Stomach smooth muscle (tissue), 2 donors: ENCODE measurements around the gene RGS12.

Experiments used
- H3K27ac ChIP-seq: one replicate; pipeline ENCODE4 v1.7.0; 2013; ENCODE audit warnings: mild to moderate bottlenecking, low read length, inconsistent platforms
- H3K27me3 ChIP-seq, 2 donors: one replicate each; pipeline ENCODE4 v1.7.0; 2013; ENCODE audit warnings: low read length in 2 of 2; ENCODE audit not compliant: insufficient read depth in 2 of 2, control insufficient read depth in 1 of 2
- H3K36me3 ChIP-seq, 2 donors: one replicate each; pipeline ENCODE4 v1.7.0; 2013; ENCODE audit warnings: low read length in 2 of 2; ENCODE audit not compliant: control insufficient read depth in 2 of 2, insufficient read depth in 2 of 2
- H3K4me1 ChIP-seq: one replicate; pipeline ENCODE4 v1.7.0; 2013; ENCODE audit warnings: low read length; ENCODE audit not compliant: control insufficient read depth, insufficient read depth
- H3K4me3 ChIP-seq, 2 donors: one replicate each; pipeline ENCODE4 v1.7.0; 2013; ENCODE audit warnings: low read length in 2 of 2
- H3K9ac ChIP-seq, 2 donors: one replicate each; pipeline ENCODE4 v1.7.0; 2013; ENCODE audit warnings: low read length in 2 of 2, mild to moderate bottlenecking in 1 of 2
- H3K9me3 ChIP-seq, 2 donors: one replicate each; pipeline ENCODE4 v1.7.0; 2013; ENCODE audit warnings: low read length in 2 of 2; ENCODE audit not compliant: control insufficient read depth in 2 of 2
- donor health status: healthy.
- donor health status: Pancreatic carcinoma.

The RGS12 gene

GRCh38 chr4:3317656-3318211 lies 24.9 kb downstream of the RGS12 start:
- Histone ChIP-seq H3K27me3 (no peaks in the 10 kb centered on the region), H3K4me3 (no peak overlapping the region), H3K36me3 (peaks cover 3 to 19% of the 10 kb centered on the region in 2 donors), H3K4me1 (peaks cover 14% of the 10 kb centered on the region), H3K27ac (no peak overlapping the region), H3K9ac (no peak overlapping the region), H3K9me3 (no peaks in the 10 kb centered on the region)

GRCh38 chr4:3318561-3319021 lies 25.8 kb downstream of the RGS12 start:
- H3K4me1 ChIP-seq = peaks cover 14% of the 10 kb centered on the region
- H3K27ac ChIP-seq = no peak overlapping the region
- H3K36me3 ChIP-seq = peaks cover 3 to 19% of the 10 kb centered on the region in 2 donors
- no peaks in the 10 kb centered on the region for H3K9me3 ChIP-seq
- H3K27me3 ChIP-seq = no peaks in the 10 kb centered on the region
- H3K4me3 ChIP-seq = no peak overlapping the region
- no peak overlapping the region for H3K9ac ChIP-seq

GRCh38 chr4:3320361-3321023 lies 27.7 kb downstream of the RGS12 start:
- no peak overlapping the region for H3K9ac ChIP-seq
- H3K4me3 ChIP-seq = no peak overlapping the region
- no peaks in the 10 kb centered on the region for H3K9me3 ChIP-seq
- H3K27ac ChIP-seq = no peak overlapping the region
- H3K27me3 ChIP-seq = no peaks in the 10 kb centered on the region
- peaks cover 3 to 20% of the 10 kb centered on the region in 2 donors for H3K36me3 ChIP-seq
- H3K4me1 ChIP-seq = peaks cover 14% of the 10 kb centered on the region

GRCh38 chr4:3321295-3321889 lies 28.6 kb downstream of the RGS12 start:
- no peaks in the 10 kb centered on the region for H3K9me3 ChIP-seq
- H3K27me3 ChIP-seq = no peaks in the 10 kb centered on the region
- H3K4me3 ChIP-seq = no peak overlapping the region
- peaks cover 3 to 17% of the 10 kb centered on the region in 2 donors for H3K36me3 ChIP-seq
- peaks cover 14% of the 10 kb centered on the region for H3K4me1 ChIP-seq
- H3K27ac ChIP-seq = no peak overlapping the region
- H3K9ac ChIP-seq = no peak overlapping the region

GRCh38 chr4:3322059-3322550 lies 29.3 kb downstream of the RGS12 start:
- H3K9ac ChIP-seq = no peak overlapping the region
- no peaks in the 10 kb centered on the region for H3K27me3 ChIP-seq
- no peak overlapping the region for H3K4me3 ChIP-seq
- no peak overlapping the region for H3K27ac ChIP-seq
- no peaks in the 10 kb centered on the region for H3K9me3 ChIP-seq
- peaks cover 14% of the 10 kb centered on the region for H3K4me1 ChIP-seq
- peaks cover 2 to 13% of the 10 kb centered on the region in 2 donors for H3K36me3 ChIP-seq

GRCh38 chr4:3323071-3323481 lies 30.3 kb downstream of the RGS12 start:
- Histone ChIP-seq H3K27me3 (no peaks in the 10 kb centered on the region), H3K4me1 (peaks cover 14% of the 10 kb centered on the region), H3K9ac (no peak overlapping the region), H3K36me3 (peaks cover 0 to 8% of the 10 kb centered on the region in 2 donors), H3K4me3 (no peak overlapping the region), H3K27ac (no peak overlapping the region), H3K9me3 (no peaks in the 10 kb centered on the region)

GRCh38 chr4:3324093-3324815 lies 31.4 kb downstream of the RGS12 start:
- Histone ChIP-seq H3K27ac (no peak overlapping the region), H3K4me1 (peaks cover 14% of the 10 kb centered on the region), H3K9ac (no peak overlapping the region)

GRCh38 chr4:3328814-3329663 lies 36.2 kb downstream of the RGS12 start:
- Histone ChIP-seq H3K4me3 (no peak overlapping the region), H3K36me3 (peaks cover 0 to 2% of the 10 kb centered on the region in 2 donors), H3K4me1 (no peaks in the 10 kb centered on the region), H3K9ac (no peak overlapping the region), H3K27ac (no peak overlapping the region), H3K9me3 (no peaks in the 10 kb centered on the region), H3K27me3 (no peaks in the 10 kb centered on the region)

More at GRCh38 chr4:3324093-3324815, 31.4 kb downstream of the RGS12 start:
- Histone ChIP-seq H3K36me3 (peaks cover 0 to 4% of the 10 kb centered on the region in 2 donors), H3K4me3 (no peak overlapping the region), H3K9me3 (no peaks in the 10 kb centered on the region), H3K27me3 (no peaks in the 10 kb centered on the region)

GRCh38 chr4:3329887-3330286 lies 37.1 kb downstream of the RGS12 start:
- no peak overlapping the region for H3K4me3 ChIP-seq
- H3K4me1 ChIP-seq = no peaks in the 10 kb centered on the region
- H3K9me3 ChIP-seq = no peaks in the 10 kb centered on the region
- no peaks in the 10 kb centered on the region for H3K27me3 ChIP-seq
- H3K9ac ChIP-seq = no peak overlapping the region
- no peak overlapping the region for H3K27ac ChIP-seq
- H3K36me3 ChIP-seq = no peaks in the 10 kb centered on the region

GRCh38 chr4:3330707-3331106 lies 37.9 kb downstream of the RGS12 start:
- Histone ChIP-seq H3K4me1 (no peaks in the 10 kb centered on the region), H3K27me3 (no peaks in the 10 kb centered on the region), H3K27ac (no peak overlapping the region), H3K4me3 (no peak overlapping the region), H3K9me3 (no peaks in the 10 kb centered on the region), H3K36me3 (no peaks in the 10 kb centered on the region), H3K9ac (no peak overlapping the region)
